ENCODE data around the gene PDZK1IP1.
"Not testable (repeated sequence)": the region's sequence is repeated elsewhere in the genome, so short reads cannot be mapped to it uniquely, and the experiment has no call there.

Gene PDZK1IP1

DNA sequence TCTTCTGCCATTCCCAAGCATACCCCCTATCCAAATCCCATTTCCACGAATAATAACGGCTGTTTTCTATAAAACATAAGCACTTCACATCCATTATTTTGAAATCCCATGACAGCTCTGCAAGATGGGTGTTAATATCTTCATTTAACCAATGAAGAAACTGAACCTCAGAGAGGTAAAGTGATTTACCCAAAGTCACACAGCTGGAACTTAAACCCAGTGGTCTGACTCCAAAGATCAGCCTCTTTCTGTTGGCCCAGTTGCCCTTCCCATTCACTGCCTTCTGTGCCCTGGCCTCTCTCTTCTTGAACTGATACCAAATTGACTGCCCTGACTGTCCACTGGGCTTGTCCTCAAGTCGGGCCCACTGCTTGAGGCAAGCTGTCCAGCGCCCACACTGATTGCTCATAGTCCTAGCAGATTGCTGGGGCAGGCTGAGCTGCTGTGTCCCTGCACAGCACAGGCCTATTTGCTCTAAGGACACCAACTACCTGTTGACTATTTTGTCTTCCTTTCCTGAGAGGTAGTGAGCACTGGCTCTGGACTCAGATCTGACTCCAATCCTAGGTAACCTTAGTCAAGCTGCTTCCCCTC lies 22.9 kb upstream of the PDZK1IP1 start:
- no peak overlapping the region for H3K27ac ChIP-seq (ENCODE audit: low read depth, low read length)
- H3K4me1 ChIP-seq (ENCODE audit: control insufficient read depth in 1 of 2, insufficient read depth in 2 of 2, low read length in 2 of 2) = peaks cover 0 to 4% of the 10 kb centered on the region in 2 donors
- H3K36me3 ChIP-seq (ENCODE audit: control insufficient read depth in 1 of 2, insufficient read depth in 2 of 2, low read length in 2 of 2) = no peaks in the 10 kb centered on the region

DNA sequence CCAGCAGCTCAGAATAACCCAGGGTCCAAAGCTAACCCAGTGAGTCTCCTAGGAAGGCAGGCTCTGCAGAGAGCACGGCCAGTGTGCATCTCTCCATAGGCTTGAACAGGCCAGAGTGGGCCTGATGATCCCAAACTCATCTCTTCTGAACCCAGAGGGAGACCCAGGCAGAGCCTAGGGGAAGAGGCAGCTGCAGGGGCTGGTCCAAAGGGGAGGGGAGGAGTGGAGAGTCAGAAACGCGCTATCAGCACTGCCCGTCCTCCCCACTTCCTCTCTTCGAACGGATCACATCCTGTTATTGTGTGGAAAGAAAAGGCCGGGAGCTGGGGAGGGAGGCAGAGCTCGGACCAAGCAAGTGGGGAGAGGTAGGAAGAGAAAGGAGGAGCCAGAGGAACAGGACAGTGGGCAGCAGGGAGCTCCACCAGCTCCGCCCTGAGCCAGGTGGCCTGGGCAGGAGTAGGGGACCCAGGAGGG lies 22.0 kb upstream of the PDZK1IP1 start:
- no peaks in the 10 kb centered on the region for H3K27me3 ChIP-seq (ENCODE audit: control insufficient read depth in 1 of 2, insufficient read depth in 2 of 2, low read length in 2 of 2)
- H3K27ac ChIP-seq (ENCODE audit: low read depth, low read length) = no peak overlapping the region
- H3K4me1 ChIP-seq (ENCODE audit: control insufficient read depth in 1 of 2, insufficient read depth in 2 of 2, low read length in 2 of 2) = peaks cover 0 to 4% of the 10 kb centered on the region in 2 donors
- no peak overlapping the region for H3K4me3 ChIP-seq (ENCODE audit: low read depth in 1 of 2, low read length in 2 of 2)
- no peak overlapping the region for H3K9ac ChIP-seq (ENCODE audit: low read depth in 1 of 2, low read length in 2 of 2)
- no peaks in the 10 kb centered on the region for H3K36me3 ChIP-seq (ENCODE audit: control insufficient read depth in 1 of 2, insufficient read depth in 2 of 2, low read length in 2 of 2)
- H3K9me3 ChIP-seq (ENCODE audit: control insufficient read depth in 1 of 2, low read length in 2 of 2) = no peaks in the 10 kb centered on the region

More for the DNA sequence above, 22.9 kb upstream of the PDZK1IP1 start:
- Histone ChIP-seq H3K9me3 (ENCODE audit: control insufficient read depth in 1 of 2, low read length in 2 of 2) (no peaks in the 10 kb centered on the region), H3K9ac (ENCODE audit: low read depth in 1 of 2, low read length in 2 of 2) (no peak overlapping the region), H3K4me3 (ENCODE audit: low read depth in 1 of 2, low read length in 2 of 2) (no peak overlapping the region), H3K27me3 (ENCODE audit: control insufficient read depth in 1 of 2, insufficient read depth in 2 of 2, low read length in 2 of 2) (no peaks in the 10 kb centered on the region)

DNA sequence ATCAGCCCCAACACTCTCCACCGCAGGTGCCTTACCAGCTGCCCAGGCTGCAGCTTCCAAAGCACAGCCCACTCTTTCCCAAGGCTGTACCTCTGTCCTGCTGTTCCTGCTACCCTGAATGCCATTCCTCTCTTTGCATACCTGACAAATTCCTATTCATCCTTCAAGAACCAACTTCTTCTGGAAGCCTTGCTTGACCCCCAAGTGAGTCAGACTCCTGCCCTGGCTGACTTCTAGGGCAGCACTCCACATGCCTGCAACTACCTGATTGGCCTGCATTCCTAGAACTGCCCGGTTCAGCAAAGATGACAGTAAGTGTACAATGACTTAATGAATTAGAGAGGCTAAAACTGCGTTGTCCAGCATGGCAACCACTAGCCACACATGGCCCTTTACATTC lies 20.8 kb upstream of the PDZK1IP1 start:
- Histone ChIP-seq H3K4me3 (ENCODE audit: low read depth in 1 of 2, low read length in 2 of 2) (no peak overlapping the region), H3K27me3 (ENCODE audit: control insufficient read depth in 1 of 2, insufficient read depth in 2 of 2, low read length in 2 of 2) (no peaks in the 10 kb centered on the region), H3K36me3 (ENCODE audit: control insufficient read depth in 1 of 2, insufficient read depth in 2 of 2, low read length in 2 of 2) (no peaks in the 10 kb centered on the region), H3K9me3 (ENCODE audit: control insufficient read depth in 1 of 2, low read length in 2 of 2) (no peaks in the 10 kb centered on the region), H3K9ac (ENCODE audit: low read depth in 1 of 2, low read length in 2 of 2) (no peak overlapping the region), H3K4me1 (ENCODE audit: control insufficient read depth in 1 of 2, insufficient read depth in 2 of 2, low read length in 2 of 2) (peaks cover 0 to 4% of the 10 kb centered on the region in 2 donors), H3K27ac (ENCODE audit: low read depth, low read length) (no peak overlapping the region)

DNA sequence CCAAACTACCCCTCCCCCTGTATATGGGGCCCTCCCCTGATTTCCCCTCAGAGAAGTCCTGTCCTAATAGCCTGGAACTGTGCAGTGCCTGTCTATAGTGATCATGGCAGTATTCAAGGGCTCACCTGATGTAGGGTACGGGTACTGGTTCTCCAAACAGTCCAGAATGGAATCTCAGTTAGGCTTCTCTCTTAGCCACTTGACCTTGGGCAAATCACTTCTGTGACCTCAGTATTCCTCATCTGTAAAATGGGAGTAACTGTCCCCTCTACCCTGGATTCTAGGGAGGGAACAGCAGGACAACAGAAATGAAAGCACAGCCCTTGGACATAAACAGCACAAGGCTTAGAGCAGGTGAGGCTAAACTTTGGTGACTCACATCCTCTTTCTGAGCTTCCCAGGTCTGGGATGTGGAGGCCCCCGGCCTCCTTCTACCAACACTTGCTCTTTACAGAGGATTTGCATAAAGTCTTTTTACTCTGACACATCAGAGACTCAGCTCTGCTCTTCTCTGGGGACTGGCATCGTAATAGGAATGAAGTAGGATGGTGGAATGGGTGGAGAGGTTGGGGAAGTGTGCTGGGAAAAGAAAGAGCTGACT lies 20.0 kb upstream of the PDZK1IP1 start:
- Histone ChIP-seq H3K9ac (ENCODE audit: low read depth in 1 of 2, low read length in 2 of 2) (no peak overlapping the region), H3K27me3 (ENCODE audit: control insufficient read depth in 1 of 2, insufficient read depth in 2 of 2, low read length in 2 of 2) (no peaks in the 10 kb centered on the region), H3K27ac (ENCODE audit: low read depth, low read length) (no peak overlapping the region), H3K36me3 (ENCODE audit: control insufficient read depth in 1 of 2, insufficient read depth in 2 of 2, low read length in 2 of 2) (no peaks in the 10 kb centered on the region), H3K4me1 (ENCODE audit: control insufficient read depth in 1 of 2, insufficient read depth in 2 of 2, low read length in 2 of 2) (peaks cover 0 to 4% of the 10 kb centered on the region in 2 donors), H3K9me3 (ENCODE audit: control insufficient read depth in 1 of 2, low read length in 2 of 2) (no peaks in the 10 kb centered on the region), H3K4me3 (ENCODE audit: low read depth in 1 of 2, low read length in 2 of 2) (no peak overlapping the region)

DNA sequence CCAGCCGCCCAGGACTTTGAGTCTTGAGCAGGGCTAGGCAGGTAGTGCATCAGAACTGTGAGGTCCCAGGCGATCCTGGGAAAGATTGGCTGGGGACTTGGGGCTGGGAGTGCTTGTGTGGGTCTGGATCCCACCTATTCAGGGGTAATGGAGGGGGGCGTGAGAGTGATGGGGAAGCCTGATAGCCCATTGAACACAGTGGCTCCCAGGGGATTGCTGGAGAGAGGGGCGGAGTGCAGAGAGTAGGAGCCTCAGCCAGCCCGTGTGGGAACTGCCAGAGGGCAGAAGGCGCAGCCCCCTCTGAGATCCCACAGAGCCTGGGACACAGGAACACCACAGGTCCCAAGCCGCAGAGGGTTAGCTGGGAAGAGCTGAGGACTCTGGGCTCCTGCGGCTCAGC lies 19.3 kb upstream of the PDZK1IP1 start:
- H3K4me3 ChIP-seq (ENCODE audit: low read depth in 1 of 2, low read length in 2 of 2) = no peak overlapping the region
- H3K4me1 ChIP-seq (ENCODE audit: control insufficient read depth in 1 of 2, insufficient read depth in 2 of 2, low read length in 2 of 2) = peaks cover 0 to 4% of the 10 kb centered on the region in 2 donors
- no peak overlapping the region for H3K9ac ChIP-seq (ENCODE audit: low read depth in 1 of 2, low read length in 2 of 2)
- H3K36me3 ChIP-seq (ENCODE audit: control insufficient read depth in 1 of 2, insufficient read depth in 2 of 2, low read length in 2 of 2) = no peaks in the 10 kb centered on the region
- H3K27ac ChIP-seq (ENCODE audit: low read depth, low read length) = no peak overlapping the region
- H3K27me3 ChIP-seq (ENCODE audit: control insufficient read depth in 1 of 2, insufficient read depth in 2 of 2, low read length in 2 of 2) = no peaks in the 10 kb centered on the region
- no peaks in the 10 kb centered on the region for H3K9me3 ChIP-seq (ENCODE audit: control insufficient read depth in 1 of 2, low read length in 2 of 2)

DNA sequence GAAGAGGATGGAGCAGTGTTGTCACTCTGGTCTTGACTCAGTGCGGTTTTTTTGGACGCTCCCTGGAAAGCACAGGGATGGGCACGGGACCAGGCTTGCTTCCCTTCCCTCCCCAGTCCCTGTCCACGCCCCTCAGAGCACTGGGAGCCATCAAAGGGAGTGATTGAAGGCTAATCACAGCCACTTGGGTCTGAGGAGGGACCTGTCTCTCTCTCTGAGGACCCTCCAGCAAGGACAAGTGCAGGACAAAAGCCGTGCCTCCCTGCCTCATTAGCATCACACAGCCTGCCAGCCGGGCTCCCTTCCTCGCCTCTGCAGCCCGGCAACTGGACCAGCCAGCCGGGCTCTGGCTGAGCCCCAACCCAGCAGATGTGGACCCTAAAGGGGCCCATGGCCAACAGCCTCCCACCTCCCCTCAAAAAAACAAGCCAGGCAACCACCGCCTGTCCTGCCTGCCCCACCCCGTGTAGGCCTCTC lies 18.6 kb upstream of the PDZK1IP1 start:
- H3K27ac ChIP-seq (ENCODE audit: low read depth, low read length) = no peak overlapping the region
- no peak overlapping the region for H3K4me3 ChIP-seq (ENCODE audit: low read depth in 1 of 2, low read length in 2 of 2)
- H3K27me3 ChIP-seq (ENCODE audit: control insufficient read depth in 1 of 2, insufficient read depth in 2 of 2, low read length in 2 of 2) = no peaks in the 10 kb centered on the region
- H3K4me1 ChIP-seq (ENCODE audit: control insufficient read depth in 1 of 2, insufficient read depth in 2 of 2, low read length in 2 of 2) = peaks cover 0 to 4% of the 10 kb centered on the region in 2 donors
- no peaks in the 10 kb centered on the region for H3K9me3 ChIP-seq (ENCODE audit: control insufficient read depth in 1 of 2, low read length in 2 of 2)
- H3K36me3 ChIP-seq (ENCODE audit: control insufficient read depth in 1 of 2, insufficient read depth in 2 of 2, low read length in 2 of 2) = no peaks in the 10 kb centered on the region
- H3K9ac ChIP-seq (ENCODE audit: low read depth in 1 of 2, low read length in 2 of 2) = no peak overlapping the region

DNA sequence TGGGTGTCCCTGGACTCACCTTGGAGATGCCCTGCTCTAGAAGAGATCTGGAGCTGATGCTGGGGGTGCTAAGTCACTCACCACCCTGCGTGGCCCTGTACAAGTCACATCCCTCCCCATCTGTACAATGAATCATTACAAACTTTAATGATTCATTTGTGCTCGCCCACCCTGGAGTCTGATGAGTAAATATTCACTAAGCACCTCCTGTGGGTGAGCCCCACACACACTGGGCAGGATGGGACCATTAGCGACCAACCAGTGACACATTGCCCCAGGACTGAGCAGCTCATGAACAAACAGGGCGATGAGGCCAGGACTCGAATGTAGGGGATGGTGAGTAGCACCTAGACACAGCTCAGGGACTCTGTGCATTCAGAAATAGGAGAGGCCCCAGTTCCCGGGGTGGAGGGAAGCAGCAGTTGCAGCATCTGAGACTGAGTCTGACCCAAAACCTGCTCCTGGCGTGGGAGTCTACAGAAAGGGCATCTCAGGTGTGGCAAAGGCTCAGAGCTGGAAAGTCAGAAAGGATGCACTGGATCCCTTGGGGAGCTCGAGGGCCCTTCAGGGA lies 18.1 kb upstream of the PDZK1IP1 start:
- no peaks in the 10 kb centered on the region for H3K36me3 ChIP-seq (ENCODE audit: control insufficient read depth in 1 of 2, insufficient read depth in 2 of 2, low read length in 2 of 2)
- peaks cover 0 to 4% of the 10 kb centered on the region in 2 donors for H3K4me1 ChIP-seq (ENCODE audit: control insufficient read depth in 1 of 2, insufficient read depth in 2 of 2, low read length in 2 of 2)
- H3K9ac ChIP-seq (ENCODE audit: low read depth in 1 of 2, low read length in 2 of 2) = no peak overlapping the region
- no peaks in the 10 kb centered on the region for H3K9me3 ChIP-seq (ENCODE audit: control insufficient read depth in 1 of 2, low read length in 2 of 2)
- no peak overlapping the region for H3K4me3 ChIP-seq (ENCODE audit: low read depth in 1 of 2, low read length in 2 of 2)
- H3K27me3 ChIP-seq (ENCODE audit: control insufficient read depth in 1 of 2, insufficient read depth in 2 of 2, low read length in 2 of 2) = no peaks in the 10 kb centered on the region
- H3K27ac ChIP-seq (ENCODE audit: low read depth, low read length) = no peak overlapping the region

DNA sequence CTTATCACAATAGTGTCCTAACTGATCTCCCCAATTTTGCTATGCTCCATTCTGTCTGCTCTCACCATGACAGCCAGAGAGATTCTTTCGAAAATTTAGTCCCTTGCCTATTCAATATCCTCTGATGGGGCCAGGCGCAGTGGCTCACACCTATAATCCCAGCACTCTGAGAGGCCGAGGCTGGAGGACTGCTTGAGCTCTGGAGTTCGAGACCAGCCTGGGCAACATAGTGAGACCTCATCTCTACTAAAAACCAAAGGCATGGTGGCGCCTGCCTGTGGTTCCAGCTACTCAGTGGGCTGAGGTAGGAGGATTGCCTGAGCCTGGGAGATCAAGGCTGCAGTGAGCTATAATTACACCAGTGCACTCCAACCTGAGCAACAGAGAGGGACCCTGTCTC lies 16.1 kb upstream of the PDZK1IP1 start:
- H3K9ac ChIP-seq (ENCODE audit: low read depth in 1 of 2, low read length in 2 of 2) = no peak overlapping the region
- no peaks in the 10 kb centered on the region for H3K36me3 ChIP-seq (ENCODE audit: control insufficient read depth in 1 of 2, insufficient read depth in 2 of 2, low read length in 2 of 2)
- H3K9me3 ChIP-seq (ENCODE audit: control insufficient read depth in 1 of 2, low read length in 2 of 2) = no peaks in the 10 kb centered on the region
- no peak overlapping the region for H3K4me3 ChIP-seq (ENCODE audit: low read depth in 1 of 2, low read length in 2 of 2)
- no peak overlapping the region for H3K27ac ChIP-seq (ENCODE audit: low read depth, low read length)
- H3K27me3 ChIP-seq (ENCODE audit: control insufficient read depth in 1 of 2, insufficient read depth in 2 of 2, low read length in 2 of 2) = no peaks in the 10 kb centered on the region
- no peaks in the 10 kb centered on the region for H3K4me1 ChIP-seq (ENCODE audit: control insufficient read depth in 1 of 2, insufficient read depth in 2 of 2, low read length in 2 of 2)

DNA sequence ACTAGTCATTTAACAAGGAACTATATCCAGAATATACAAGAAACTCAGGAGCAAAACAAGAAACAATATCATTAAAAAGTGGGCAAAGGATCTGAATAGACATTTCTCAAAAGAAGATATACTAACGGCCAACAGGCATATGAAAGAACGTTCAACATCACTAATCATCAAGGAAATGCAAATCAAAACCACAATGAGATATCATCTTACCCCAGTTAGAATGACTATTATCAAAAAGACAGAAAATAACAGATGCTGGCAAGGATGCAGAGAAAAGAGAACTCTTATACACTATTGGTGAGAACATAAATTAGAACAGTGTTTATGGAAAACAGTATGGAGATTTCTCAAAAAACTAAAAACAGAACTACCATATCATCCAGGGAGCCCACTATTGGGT lies 13.7 kb upstream of the PDZK1IP1 start:
- H3K9me3 ChIP-seq (ENCODE audit: control insufficient read depth in 1 of 2, low read length in 2 of 2); H3K4me3 ChIP-seq (ENCODE audit: low read depth in 1 of 2, low read length in 2 of 2); H3K27ac ChIP-seq (ENCODE audit: low read depth, low read length); H3K27me3 ChIP-seq (ENCODE audit: control insufficient read depth in 1 of 2, insufficient read depth in 2 of 2, low read length in 2 of 2); H3K9ac ChIP-seq (ENCODE audit: low read depth in 1 of 2, low read length in 2 of 2); H3K36me3 ChIP-seq (ENCODE audit: control insufficient read depth in 1 of 2, insufficient read depth in 2 of 2, low read length in 2 of 2); H3K4me1 ChIP-seq (ENCODE audit: control insufficient read depth in 1 of 2, insufficient read depth in 2 of 2, low read length in 2 of 2): not testable (repeated sequence)

DNA sequence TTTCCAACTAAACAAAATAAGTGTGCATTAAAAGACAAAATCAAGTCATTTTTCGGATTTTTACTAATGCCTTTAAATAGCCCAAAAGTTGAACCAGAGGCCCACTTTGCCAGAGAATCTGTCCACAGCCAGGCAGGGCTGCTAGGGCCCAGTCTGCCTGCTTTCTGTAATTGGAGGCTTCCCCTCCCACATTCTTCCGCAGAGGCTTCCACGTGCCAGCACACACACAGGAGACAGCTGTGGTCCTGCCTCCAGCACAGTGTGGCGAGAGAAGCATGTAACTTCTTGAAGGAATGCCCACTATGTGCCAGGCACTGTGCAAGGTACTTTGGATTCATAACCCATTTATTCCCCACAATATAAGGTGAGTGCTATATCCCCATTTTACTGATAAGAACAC lies 11.3 kb upstream of the PDZK1IP1 start:
- H3K4me1 ChIP-seq (ENCODE audit: control insufficient read depth in 1 of 2, insufficient read depth in 2 of 2, low read length in 2 of 2) = no peaks in the 10 kb centered on the region
- no peak overlapping the region for H3K27ac ChIP-seq (ENCODE audit: low read depth, low read length)
- no peaks in the 10 kb centered on the region for H3K9me3 ChIP-seq (ENCODE audit: control insufficient read depth in 1 of 2, low read length in 2 of 2)
- peaks cover 5% of the 10 kb centered on the region in 2 donors for H3K27me3 ChIP-seq (ENCODE audit: control insufficient read depth in 1 of 2, insufficient read depth in 2 of 2, low read length in 2 of 2)
- H3K4me3 ChIP-seq (ENCODE audit: low read depth in 1 of 2, low read length in 2 of 2) = no peak overlapping the region
- H3K9ac ChIP-seq (ENCODE audit: low read depth in 1 of 2, low read length in 2 of 2) = no peak overlapping the region
- H3K36me3 ChIP-seq (ENCODE audit: control insufficient read depth in 1 of 2, insufficient read depth in 2 of 2, low read length in 2 of 2) = no peaks in the 10 kb centered on the region
